ENCODE results near the gene ARFGEF2.

DNA sequence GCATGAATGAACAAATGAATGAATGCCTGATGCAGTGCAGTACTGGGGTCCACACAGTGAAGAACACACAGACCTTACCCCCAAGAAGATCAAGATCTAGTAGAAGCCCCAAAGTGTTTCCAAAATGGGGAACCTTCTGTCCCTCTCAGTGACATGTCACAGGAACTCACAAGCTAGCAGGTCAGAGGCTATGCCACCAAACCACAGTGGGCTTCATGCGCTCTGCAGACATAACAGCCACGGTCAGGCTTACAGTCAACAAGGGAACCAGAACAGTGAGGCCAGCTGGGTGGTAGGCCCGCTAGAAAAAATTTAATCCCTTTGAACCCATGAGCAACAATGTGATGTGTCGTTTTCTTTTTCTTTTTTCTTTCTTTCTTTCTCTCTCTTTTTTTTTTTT lies 20.2 kb upstream of the ARFGEF2 start:
- TF ChIP-seq CTCF (IDR thresholded peaks at IDR 0.05) (no peak), POLR2A (IDR thresholded peaks at IDR 0.05) (no peak)
